Ishikawa (cell line): Measurements from ENCODE around the gene CSRP3.

Source experiments
- CREB1 ChIP-seq: IDR thresholded peaks from 2 replicates; pipeline ENCODE4 v1.6.1; 2012; ENCODE audit warnings: low read depth
- EGR1 ChIP-seq: IDR thresholded peaks from 2 replicates; pipeline ENCODE4 v1.6.1; 2012
- EP300 ChIP-seq: IDR thresholded peaks from 2 replicates; pipeline ENCODE4 v1.6.1; 2012; ENCODE audit warnings: borderline replicate concordance
- FOXM1 ChIP-seq: IDR thresholded peaks from 2 replicates; pipeline ENCODE4 v1.6.1; 2012; ENCODE audit warnings: low read depth, borderline replicate concordance
- NFIC ChIP-seq: IDR thresholded peaks from 2 replicates; pipeline ENCODE4 v1.6.1; 2012
- RAD21 ChIP-seq: IDR thresholded peaks from 2 replicates; pipeline ENCODE4 v1.6.1; 2012; ENCODE audit warnings: low read depth
- TAF1 ChIP-seq: IDR thresholded peaks from 2 replicates; pipeline ENCODE4 v1.6.1; 2012; ENCODE audit warnings: low read depth, mild to moderate bottlenecking
- TCF12 ChIP-seq: IDR thresholded peaks from 2 replicates; pipeline ENCODE4 v1.6.1; 2012; ENCODE audit warnings: low read depth
- TEAD4 ChIP-seq: IDR thresholded peaks from 2 replicates; pipeline ENCODE4 v1.6.1; 2012
- YY1 ChIP-seq: IDR thresholded peaks from 2 replicates; pipeline ENCODE4 v1.6.1; 2012; ENCODE audit warnings: low read depth
- ZBTB7A ChIP-seq: IDR thresholded peaks from 2 replicates; pipeline ENCODE4 v1.6.1; 2012; ENCODE audit warnings: low read depth
- TF ChIP-seq, protein P1 (sequence below): IDR thresholded peaks from 2 replicates; pipeline ENCODE4 v1.6.1; 2012
- TF ChIP-seq, protein P2 (sequence below): IDR thresholded peaks from 2 replicates; pipeline ENCODE4 v1.6.1; 2012; ENCODE audit warnings: low read depth, mild to moderate bottlenecking
- TF ChIP-seq, protein P3 (sequence below): IDR thresholded peaks from 2 replicates; pipeline ENCODE4 v1.6.1; 2012

DNA sequence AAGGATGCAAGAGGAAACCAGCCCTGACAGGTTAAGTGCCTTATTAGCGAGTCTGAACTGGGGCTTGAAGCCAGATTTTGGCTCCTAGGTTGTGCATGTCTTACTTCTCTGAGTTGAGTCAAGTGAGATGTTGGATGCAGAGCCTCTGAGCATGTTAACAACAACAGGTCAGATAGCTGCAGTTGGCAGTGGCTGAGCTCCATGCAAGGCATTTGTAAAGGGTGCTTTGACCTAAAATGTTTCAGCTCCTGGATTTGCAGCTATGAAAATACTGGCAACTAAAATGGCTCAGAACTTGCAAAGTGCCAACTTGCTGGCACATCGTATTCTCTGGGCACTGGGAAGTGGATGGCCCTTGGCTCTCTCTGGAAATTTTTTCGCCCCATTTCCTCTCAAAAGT, 16.4 kb upstream of the CSRP3 start:
- TF ChIP-seq, protein P1, sequence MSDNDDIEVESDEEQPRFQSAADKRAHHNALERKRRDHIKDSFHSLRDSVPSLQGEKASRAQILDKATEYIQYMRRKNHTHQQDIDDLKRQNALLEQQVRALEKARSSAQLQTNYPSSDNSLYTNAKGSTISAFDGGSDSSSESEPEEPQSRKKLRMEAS, result no peak
- TF ChIP-seq FOXM1, result no peak
- no peak for TF ChIP-seq CREB1
- TF ChIP-seq, protein P2, sequence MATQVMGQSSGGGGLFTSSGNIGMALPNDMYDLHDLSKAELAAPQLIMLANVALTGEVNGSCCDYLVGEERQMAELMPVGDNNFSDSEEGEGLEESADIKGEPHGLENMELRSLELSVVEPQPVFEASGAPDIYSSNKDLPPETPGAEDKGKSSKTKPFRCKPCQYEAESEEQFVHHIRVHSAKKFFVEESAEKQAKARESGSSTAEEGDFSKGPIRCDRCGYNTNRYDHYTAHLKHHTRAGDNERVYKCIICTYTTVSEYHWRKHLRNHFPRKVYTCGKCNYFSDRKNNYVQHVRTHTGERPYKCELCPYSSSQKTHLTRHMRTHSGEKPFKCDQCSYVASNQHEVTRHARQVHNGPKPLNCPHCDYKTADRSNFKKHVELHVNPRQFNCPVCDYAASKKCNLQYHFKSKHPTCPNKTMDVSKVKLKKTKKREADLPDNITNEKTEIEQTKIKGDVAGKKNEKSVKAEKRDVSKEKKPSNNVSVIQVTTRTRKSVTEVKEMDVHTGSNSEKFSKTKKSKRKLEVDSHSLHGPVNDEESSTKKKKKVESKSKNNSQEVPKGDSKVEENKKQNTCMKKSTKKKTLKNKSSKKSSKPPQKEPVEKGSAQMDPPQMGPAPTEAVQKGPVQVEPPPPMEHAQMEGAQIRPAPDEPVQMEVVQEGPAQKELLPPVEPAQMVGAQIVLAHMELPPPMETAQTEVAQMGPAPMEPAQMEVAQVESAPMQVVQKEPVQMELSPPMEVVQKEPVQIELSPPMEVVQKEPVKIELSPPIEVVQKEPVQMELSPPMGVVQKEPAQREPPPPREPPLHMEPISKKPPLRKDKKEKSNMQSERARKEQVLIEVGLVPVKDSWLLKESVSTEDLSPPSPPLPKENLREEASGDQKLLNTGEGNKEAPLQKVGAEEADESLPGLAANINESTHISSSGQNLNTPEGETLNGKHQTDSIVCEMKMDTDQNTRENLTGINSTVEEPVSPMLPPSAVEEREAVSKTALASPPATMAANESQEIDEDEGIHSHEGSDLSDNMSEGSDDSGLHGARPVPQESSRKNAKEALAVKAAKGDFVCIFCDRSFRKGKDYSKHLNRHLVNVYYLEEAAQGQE, result no peak
- TF ChIP-seq TAF1, result no peak
- TF ChIP-seq EP300, result no peak
- TF ChIP-seq, protein P3, sequence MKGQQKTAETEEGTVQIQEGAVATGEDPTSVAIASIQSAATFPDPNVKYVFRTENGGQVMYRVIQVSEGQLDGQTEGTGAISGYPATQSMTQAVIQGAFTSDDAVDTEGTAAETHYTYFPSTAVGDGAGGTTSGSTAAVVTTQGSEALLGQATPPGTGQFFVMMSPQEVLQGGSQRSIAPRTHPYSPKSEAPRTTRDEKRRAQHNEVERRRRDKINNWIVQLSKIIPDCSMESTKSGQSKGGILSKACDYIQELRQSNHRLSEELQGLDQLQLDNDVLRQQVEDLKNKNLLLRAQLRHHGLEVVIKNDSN, result no peak
- no peak for TF ChIP-seq NFIC
- TF ChIP-seq EGR1, result no peak
- no peak for TF ChIP-seq RAD21
- no peak for TF ChIP-seq YY1
- TF ChIP-seq ZBTB7A, result no peak
- no peak for TF ChIP-seq TEAD4
- no peak for TF ChIP-seq TCF12
